GM12801 (cell line): ENCODE results near the gene ZNF587.
"Not testable (repeated sequence)": the region's sequence is repeated elsewhere in the genome, so short reads cannot be mapped to it uniquely, and the experiment has no call there.

Experiments used
- TF ChIP-seq, protein P1 (sequence below): IDR thresholded peaks from one replicate; pipeline ENCODE4 v1.5.1; 2011; ENCODE audit warnings: control low read depth; ENCODE audit not compliant: insufficient read length; ENCODE audit errors: extremely low read depth

The ZNF587 gene

DNA sequence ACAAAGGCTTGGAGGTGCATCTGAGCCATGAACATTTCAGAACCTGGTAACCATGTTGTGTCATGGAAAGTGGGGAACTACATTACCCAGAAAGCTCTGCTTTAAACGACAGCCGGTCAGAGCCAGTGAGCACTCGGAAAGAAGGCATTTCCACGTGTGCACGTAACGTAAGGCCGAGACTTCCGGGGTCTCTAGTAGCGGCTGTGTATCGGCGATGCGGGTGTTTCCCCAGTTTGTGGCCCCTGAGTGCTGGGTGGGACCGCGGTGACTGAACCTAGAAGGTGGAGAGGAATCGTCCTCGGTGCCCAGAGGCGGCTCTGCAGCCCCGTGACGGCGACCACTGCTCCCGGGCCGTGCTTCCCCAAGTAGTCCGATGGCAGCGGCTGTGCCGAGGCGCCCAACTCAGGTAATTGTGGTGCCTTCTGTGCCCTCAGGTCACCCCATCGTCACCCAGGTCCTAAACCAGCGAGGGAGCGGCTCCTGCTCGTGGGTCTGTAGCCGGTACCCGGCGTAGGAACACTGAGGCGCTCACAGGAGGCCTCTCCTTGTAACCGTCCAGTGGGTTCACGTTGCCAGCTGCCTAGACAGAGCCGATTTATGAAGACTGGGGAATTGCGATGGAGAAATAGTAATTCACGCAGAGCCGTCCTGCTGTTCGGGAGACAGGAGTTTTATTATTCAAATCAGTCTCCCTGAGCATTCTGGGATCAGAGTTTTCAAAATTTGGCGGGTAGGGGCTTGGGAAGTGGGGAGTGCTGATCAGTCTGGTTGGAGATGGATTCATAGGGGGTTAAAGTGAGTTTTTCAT, at the start of gene ZNF587:
Gene ZNF587 (plus strand): TSS at position 194 of the 808 bp plus-strand sequence. CDS start 180 bp downstream, at position 374.
- TF ChIP-seq, protein P1, sequence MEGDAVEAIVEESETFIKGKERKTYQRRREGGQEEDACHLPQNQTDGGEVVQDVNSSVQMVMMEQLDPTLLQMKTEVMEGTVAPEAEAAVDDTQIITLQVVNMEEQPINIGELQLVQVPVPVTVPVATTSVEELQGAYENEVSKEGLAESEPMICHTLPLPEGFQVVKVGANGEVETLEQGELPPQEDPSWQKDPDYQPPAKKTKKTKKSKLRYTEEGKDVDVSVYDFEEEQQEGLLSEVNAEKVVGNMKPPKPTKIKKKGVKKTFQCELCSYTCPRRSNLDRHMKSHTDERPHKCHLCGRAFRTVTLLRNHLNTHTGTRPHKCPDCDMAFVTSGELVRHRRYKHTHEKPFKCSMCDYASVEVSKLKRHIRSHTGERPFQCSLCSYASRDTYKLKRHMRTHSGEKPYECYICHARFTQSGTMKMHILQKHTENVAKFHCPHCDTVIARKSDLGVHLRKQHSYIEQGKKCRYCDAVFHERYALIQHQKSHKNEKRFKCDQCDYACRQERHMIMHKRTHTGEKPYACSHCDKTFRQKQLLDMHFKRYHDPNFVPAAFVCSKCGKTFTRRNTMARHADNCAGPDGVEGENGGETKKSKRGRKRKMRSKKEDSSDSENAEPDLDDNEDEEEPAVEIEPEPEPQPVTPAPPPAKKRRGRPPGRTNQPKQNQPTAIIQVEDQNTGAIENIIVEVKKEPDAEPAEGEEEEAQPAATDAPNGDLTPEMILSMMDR, result not testable (repeated sequence)

DNA sequence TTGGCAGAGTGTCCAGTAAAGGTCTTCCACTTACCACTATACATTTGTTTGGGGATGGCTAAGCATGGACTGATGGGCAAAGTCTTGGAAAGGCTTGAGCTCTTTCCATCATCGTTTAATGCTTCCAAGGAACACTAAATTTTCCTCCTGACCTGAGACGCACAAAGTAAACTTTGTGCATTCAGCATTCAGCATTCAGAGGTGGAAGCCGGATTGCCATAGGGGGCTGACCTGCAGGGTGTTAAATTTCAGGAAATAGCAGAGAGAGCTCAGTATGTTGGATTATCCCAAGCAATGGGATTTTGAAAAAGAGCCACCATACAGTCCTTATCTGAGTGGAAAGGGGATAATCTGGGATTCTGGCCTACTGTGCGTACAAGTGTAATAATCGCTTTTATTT, 49.0 kb upstream of the ZNF587 start:
- TF ChIP-seq, protein P1, result no peak

DNA sequence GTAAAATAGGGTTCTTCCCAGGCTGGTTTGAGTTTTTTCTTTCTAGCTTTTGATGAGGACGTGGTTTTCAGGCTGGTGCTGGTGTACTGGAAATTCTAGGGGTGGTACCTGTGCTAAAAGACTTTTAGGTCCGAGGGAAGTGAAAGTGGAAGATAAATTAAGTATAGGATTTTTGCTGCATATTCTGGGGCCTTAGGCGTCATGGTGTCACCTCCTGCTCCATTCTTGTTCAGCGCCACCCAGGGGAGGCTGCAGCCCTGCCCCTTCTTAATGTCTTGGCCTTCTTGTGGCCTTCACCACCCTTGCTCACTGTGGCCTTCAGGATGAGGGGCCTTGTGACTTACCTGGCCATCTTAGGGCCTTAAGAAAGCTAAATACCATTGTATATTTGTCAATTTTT, 47.4 kb upstream of the ZNF587 start:
- TF ChIP-seq, protein P1, result no peak

DNA sequence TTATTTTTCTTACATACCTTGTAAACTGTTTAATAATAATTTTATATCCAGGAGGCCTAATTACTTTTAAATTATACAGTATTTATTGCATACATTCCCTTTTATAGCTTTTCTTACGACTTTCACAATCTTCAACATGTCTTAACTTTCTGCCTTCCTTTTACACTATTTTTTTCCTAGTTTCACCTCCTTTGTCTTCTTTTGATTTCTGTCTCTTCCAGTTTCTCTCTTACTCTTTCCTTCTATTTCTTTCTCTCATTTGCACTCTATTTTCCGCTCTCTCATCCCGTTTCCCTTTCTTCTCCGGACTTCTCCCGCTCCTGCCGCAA, 46.4 kb upstream of the ZNF587 start:
- TF ChIP-seq, protein P1, result no peak

DNA sequence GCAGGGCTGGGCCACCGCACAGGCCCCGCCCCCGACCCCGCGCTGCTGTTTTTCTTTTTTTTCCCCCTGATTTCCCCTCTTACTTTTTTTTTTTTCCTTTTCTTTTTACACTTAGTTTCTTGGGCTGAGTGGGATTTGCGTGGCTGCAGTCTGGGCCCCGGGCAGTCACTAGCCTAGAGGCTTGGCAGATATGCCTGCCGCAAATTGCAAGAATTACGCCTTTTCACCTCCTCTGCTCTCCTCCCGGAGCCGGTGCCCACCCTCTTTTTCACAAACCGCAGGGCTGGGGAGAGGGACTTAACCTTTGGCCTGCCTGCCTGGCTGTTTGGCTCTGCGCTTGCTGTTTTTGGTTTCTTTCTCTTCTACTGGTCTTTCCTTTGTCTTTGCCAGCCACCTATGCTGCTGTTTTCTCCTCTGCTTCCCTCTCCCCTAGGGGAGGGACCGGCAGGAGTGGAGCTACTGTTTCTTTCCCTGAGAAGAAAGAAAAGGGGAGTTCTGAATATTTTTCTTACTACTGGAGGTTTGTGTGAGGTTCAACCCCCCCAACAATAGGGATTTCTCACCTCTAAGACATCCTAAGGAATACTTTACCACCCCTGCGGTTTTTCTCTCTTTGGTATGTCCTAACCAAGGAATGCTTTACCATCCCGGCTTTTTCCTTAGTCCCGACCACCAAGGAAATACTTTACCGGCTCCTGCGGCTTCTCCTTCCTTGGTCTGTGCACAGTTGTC, 45.9 kb upstream of the ZNF587 start:
- TF ChIP-seq, protein P1, result no peak

DNA sequence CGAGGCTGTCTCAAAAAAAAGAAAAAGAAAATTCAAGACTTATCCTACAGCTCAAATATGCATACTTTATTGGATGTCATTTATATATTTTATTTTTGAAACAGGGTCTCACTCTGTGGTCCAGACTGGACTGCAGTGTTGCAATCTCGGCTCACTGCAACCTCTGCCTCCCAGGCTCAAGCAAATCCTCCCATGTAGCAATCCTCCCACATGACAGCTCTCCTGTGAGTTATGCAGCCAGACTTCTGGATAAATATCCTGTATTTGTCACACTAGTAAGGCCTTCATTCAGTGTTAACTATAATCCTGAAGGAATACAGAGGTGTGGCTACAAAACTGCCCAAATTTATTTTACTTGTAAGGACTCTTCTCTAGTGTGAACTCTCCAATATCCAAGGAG, 42.1 kb upstream of the ZNF587 start:
- TF ChIP-seq, protein P1, result no peak

DNA sequence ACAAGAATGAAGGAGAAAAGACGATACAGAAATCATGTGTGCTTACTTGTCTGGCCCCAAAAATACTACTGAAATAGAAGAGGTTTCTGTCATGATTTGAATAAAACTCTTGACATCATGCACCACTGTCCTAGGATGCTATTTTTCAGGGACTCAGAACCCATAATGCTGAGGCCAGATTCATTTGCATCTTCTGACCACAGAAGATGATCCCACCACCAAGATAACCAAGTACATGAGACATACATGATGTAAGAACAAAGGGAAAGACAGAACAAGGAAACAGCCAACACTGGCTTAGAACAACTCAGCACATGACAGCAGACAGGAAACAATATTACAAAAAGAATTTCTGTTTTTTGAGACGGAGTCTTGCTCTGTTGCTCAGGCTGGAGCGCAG, 37.4 kb upstream of the ZNF587 start:
- TF ChIP-seq, protein P1, result no peak
